Esophagus muscularis mucosa (tissue), 4 donors: Measurements from ENCODE around the gene NTM. TPM values are rescaled to one million over a fixed set of nuclear protein-coding genes. Genes with fewer than 3 reads are reported as not detected.

ENCODE experiments used
- DNase-seq: peaks from one replicate; pipeline ENCODE4 v3.0.0-alpha.2; 2017; ENCODE audit errors: extremely low spot score
- H3K27ac ChIP-seq, 4 donors: fragments of 200-600 bp; sonication (generic); replicated peaks in 1 of 4; 1 replicate in 3 of 4; 2 replicates in 1 of 4; pipeline ENCODE4 v1.5.1; 2016 to 2019; ENCODE audit warnings: mild to moderate bottlenecking in 1 of 4
- H3K27me3 ChIP-seq, 4 donors: fragments of 200-600 bp; sonication (generic); one replicate each; pipeline versions ENCODE4 v1.5.1 to v1.6.0; 2016 to 2019
- H3K36me3 ChIP-seq, 4 donors: fragments of 200-600 bp; sonication (generic); one replicate each; pipeline ENCODE4 v1.5.1; 2016 to 2019
- H3K4me1 ChIP-seq, 4 donors: fragments of 200-600 bp; sonication (generic); one replicate each; pipeline ENCODE4 v1.5.1; 2016 to 2019
- H3K4me3 ChIP-seq, 4 donors: fragments of 200-600 bp; sonication (generic); 1 replicate in 2 of 4; 2 replicates in 2 of 4; pipeline ENCODE4 v1.5.1; 2016 to 2019; ENCODE audit warnings: mild to moderate bottlenecking in 4 of 4, moderate library complexity in 1 of 4
- H3K9me3 ChIP-seq, 4 donors: fragments of 200-600 bp; sonication (generic); 1 replicate in 3 of 4; 2 replicates in 1 of 4; pipeline ENCODE4 v1.5.1; 2016 to 2019
- EP300 ChIP-seq: sonication (generic); formaldehyde crosslinking; IDR thresholded peaks from one replicate; pipeline ENCODE4 v1.6.1; 2017; ENCODE audit warnings: antibody characterized with exemption
- POLR2A ChIP-seq: fragments of 450-650 bp; IDR thresholded peaks from one replicate; pipeline ENCODE4 v1.6.1; 2017; ENCODE audit warnings: antibody characterized with exemption, moderate library complexity, mild to moderate bottlenecking, low read depth
- POLR2AphosphoS5 ChIP-seq, 2 donors: sonication (generic); formaldehyde crosslinking; IDR thresholded peaks; one replicate each; pipeline ENCODE4 v1.6.1; 2017; ENCODE audit warnings: antibody characterized with exemption in 2 of 2
- WGBS: methylation state at CpG from one replicate; pipeline ENCODE4 v1.1.5; 2018; 5-methylcytosine and 5-hydroxymethylcytosine counted together
- intact Hi-C: fragments of 100-400 bp; cut with DNase I; formaldehyde crosslinking; loops from one replicate; pipeline ENCODE4 v1.15.1; 2023
- total RNA-seq, 4 donors: library from RNA; depleted of rRNA; stranded (reverse); fragments of >200 nt; gene quantifications; one replicate each; pipeline versions ENCODE4 v1.1.0 to v1.2.1, GENCODE V29; 2016
- TF ChIP-seq, protein P1 (sequence below), 3 experiments: fragments of 200-600 bp in 2 of 3; fragments of 450-650 bp in 1 of 3; sonication (generic) in 2 of 3; IDR thresholded peaks; one replicate each; pipeline ENCODE4 v1.5.1; 2017 to 2019; ENCODE audit warnings: antibody characterized with exemption in 3 of 3, mild to moderate bottlenecking in 2 of 3, moderate library complexity in 1 of 3

NTM gene
- total RNA-seq, 4 donors from 2014 or later: 5.6 to 25.3 (median 8.3) TPM

DNA sequence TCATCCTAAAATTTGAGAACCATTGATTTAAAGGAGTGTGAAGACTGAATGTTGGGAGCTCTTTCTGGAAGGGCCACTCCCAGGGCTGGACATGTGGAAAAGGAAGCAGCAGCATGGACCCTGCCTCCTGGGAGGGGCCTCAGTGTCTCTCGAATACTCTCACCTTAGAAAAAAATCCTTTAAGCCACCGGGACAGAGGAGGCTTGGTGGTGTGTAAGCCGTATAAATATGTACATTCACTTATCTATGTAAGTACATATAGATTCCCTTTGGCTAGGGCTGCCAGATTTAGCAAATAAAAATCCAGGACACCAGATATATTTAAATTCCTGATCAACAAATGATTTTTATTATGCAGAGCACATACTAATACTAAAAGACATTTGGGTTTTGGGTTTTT lies 17.6 kb downstream of the NTM start:
- Histone ChIP-seq H3K27ac (no peak overlapping the region), H3K36me3 (no peaks in the 10 kb centered on the region), H3K9me3 (no peaks in the 10 kb centered on the region), H3K4me1 (no peaks in the 10 kb centered on the region), H3K27me3 (peaks cover 0 to 6% (median 0%) of the 10 kb centered on the region in 4 donors), H3K4me3 (no peak overlapping the region)
- DNase-seq: no peak
- 79% methylated on average over 3 of the region's 3 CpGs for WGBS
- intact Hi-C loops: no loop called here
- TF ChIP-seq, protein P1, sequence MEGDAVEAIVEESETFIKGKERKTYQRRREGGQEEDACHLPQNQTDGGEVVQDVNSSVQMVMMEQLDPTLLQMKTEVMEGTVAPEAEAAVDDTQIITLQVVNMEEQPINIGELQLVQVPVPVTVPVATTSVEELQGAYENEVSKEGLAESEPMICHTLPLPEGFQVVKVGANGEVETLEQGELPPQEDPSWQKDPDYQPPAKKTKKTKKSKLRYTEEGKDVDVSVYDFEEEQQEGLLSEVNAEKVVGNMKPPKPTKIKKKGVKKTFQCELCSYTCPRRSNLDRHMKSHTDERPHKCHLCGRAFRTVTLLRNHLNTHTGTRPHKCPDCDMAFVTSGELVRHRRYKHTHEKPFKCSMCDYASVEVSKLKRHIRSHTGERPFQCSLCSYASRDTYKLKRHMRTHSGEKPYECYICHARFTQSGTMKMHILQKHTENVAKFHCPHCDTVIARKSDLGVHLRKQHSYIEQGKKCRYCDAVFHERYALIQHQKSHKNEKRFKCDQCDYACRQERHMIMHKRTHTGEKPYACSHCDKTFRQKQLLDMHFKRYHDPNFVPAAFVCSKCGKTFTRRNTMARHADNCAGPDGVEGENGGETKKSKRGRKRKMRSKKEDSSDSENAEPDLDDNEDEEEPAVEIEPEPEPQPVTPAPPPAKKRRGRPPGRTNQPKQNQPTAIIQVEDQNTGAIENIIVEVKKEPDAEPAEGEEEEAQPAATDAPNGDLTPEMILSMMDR (IDR thresholded peaks at IDR 0.05): no peak
- TF ChIP-seq EP300 (no peak), POLR2A (no peak), POLR2AphosphoS5 (IDR thresholded peaks at IDR 0.05) (no peak)

DNA sequence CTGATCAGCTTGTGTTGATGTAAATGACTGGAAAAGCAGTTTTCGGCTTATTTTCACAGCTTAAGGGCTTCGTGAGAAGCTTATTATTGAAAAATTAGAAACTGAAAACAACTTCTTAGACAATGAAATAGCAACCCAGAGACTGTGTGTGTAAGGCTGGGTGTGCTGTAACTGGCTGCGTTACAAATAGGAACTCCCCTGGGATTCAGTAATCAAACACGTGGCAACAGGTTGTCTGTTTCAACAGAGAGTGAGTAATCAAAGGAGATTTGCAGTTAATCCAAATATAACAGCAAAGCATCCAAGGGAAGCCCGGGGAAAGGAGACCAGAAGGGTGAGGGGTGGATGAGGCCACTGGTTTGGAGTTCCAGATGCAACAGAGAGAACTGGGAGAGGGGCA lies 19.2 kb downstream of the NTM start:
- intact Hi-C loops: no loop called here
- WGBS: 59% methylated on average over 5 of the region's 5 CpGs
- Histone ChIP-seq H3K27me3 (peaks cover 0 to 6% (median 0%) of the 10 kb centered on the region in 4 donors), H3K27ac (no peak overlapping the region), H3K36me3 (no peaks in the 10 kb centered on the region), H3K4me1 (no peaks in the 10 kb centered on the region), H3K9me3 (no peaks in the 10 kb centered on the region), H3K4me3 (no peak overlapping the region)
- DNase-seq: no peak
- TF ChIP-seq, protein P1 (IDR thresholded peaks at IDR 0.05): no peak
- TF ChIP-seq EP300 (no peak), POLR2A (no peak), POLR2AphosphoS5 (IDR thresholded peaks at IDR 0.05) (no peak)

DNA sequence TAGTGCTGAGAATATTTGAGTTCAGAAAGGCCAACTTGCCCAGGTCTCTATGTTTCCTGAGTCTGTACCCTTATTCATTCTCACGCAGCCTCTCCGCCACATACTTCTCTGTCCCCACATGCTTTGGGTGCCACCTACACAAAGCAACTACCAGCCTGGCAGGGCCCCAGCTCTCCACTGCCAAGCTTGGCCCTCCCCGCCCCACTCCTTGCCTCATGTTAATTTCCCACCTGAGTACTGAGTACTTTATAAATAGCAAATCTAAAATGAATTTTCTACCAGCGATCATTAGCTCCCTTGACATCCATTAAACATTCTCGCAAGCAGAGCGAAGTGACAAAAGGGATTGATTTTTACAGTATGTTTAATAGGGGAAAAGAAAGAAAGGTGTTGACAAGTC lies 20.8 kb downstream of the NTM start:
- no peak for DNase-seq
- no peaks in the 10 kb centered on the region for H3K36me3 ChIP-seq
- TF ChIP-seq, protein P1 (IDR thresholded peaks at IDR 0.05): no peak
- no peak for TF ChIP-seq POLR2AphosphoS5 (IDR thresholded peaks at IDR 0.05)
- TF ChIP-seq POLR2A: no peak
- no peak for TF ChIP-seq EP300
- peaks cover 0 to 6% (median 0%) of the 10 kb centered on the region in 4 donors for H3K27me3 ChIP-seq
- H3K27ac ChIP-seq: no peak overlapping the region
- WGBS: 93% methylated on average over 6 of the region's 6 CpGs
- intact Hi-C loops: no loop called here
- no peak overlapping the region for H3K4me3 ChIP-seq
- H3K4me1 ChIP-seq: no peaks in the 10 kb centered on the region
- no peaks in the 10 kb centered on the region for H3K9me3 ChIP-seq

DNA sequence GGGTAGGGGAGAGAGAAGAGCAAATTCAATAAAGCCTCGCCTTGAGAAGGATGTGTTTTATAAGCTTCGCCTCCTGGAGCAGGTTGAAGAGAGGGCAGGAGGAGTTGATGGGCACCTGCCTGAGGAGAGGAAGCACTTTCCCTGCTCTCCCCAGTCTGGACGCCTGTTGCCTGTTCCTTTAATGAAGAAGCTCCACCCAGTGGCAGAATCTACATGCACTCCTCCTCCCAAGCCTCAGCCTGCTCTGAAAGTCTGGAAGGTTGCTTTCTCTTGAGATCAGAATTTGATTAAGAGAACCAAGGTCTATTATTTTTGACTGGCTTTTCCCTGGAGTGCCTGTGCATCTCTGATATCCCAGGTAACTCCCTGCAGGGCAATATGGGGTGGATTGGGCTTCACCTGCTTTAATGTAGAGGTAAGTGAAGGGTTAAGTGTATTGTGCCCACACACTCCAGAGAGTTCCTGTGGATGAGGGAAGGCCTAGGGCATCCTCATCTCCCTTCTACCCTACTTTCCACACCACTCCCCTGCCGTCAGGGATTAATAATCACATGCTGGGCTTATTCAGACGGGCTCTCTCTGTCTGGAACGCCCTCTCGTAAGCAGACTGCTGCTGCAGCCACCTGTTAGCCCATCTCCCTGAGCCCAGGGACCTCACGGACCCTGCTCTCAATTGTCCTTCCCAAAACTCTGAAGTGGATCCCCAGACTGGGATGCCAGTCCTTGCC lies 22.3 kb downstream of the NTM start:
- intact Hi-C loops: no loop called here
- Histone ChIP-seq H3K4me3 (no peak overlapping the region), H3K9me3 (no peaks in the 10 kb centered on the region), H3K27me3 (peaks cover 0 to 6% (median 0%) of the 10 kb centered on the region in 4 donors), H3K27ac (no peak overlapping the region), H3K4me1 (no peaks in the 10 kb centered on the region), H3K36me3 (no peaks in the 10 kb centered on the region)
- TF ChIP-seq POLR2AphosphoS5 (IDR thresholded peaks at IDR 0.05): no peak
- TF ChIP-seq EP300: no peak
- no peak for TF ChIP-seq POLR2A
- TF ChIP-seq, protein P1 (IDR thresholded peaks at IDR 0.05): no peak
- no peak for DNase-seq
- 70% methylated on average over 8 of the region's 8 CpGs for WGBS
